HG03280 (cell line): ENCODE results near the gene TAGLN3.
A peak's percentile ranks its signal among the peaks of the same experiment; 100 is the strongest.

Source experiments
- ATAC-seq: cut with Tn5 transposase; IDR thresholded peaks from one replicate; pipeline ENCODE4 v1.9.1; 2021; ENCODE audit warnings: mild to moderate bottlenecking, moderate library complexity; ENCODE audit not compliant: unreplicated experiment

Gene TAGLN3

DNA sequence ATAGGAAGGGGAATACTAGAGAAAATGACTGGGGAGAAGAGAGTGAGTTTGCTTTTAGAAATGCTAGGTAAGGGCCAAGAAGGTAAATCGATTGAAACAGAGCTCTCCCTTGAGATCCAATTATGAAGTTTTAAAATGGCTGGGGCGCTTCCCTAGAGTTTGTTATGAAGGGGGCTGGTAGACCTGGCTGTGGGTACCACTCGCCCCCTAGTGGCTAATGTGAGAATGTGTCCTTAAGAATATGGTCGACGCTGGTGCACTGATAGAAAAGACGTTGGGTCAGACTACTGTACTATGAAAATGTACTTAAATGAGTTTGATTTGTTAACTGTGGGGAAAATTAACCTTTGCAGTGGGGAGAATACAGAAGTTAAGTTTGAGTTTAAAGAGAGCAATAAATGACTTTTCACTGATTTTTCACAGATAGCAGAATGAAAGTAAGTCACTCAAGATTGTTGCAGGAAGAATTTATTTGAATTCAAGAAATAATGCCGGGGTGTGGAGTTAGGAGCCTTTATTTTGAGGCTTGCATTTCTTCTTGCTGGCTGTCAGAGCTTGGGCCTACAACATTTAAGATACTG, 45.0 kb downstream of the TAGLN3 start:
- peak; percentile 93 for ATAC-seq

DNA sequence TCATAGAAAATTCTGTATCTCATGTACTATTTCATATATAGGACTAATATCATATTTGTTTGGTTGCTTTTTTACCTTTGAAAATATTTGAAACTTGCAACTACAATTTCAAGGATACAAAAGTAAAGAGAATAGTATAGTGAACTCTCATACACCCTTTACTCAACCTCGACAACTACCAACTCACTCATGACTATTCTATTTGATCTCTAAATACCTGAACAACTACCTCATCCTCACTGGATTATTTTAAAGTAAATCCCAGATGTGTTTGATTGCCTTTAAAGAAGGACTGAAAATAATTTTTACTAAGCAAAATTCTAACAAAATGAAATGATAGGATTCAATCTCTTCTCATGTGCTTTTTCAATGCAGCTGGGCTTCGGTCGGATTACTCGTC, 47.9 kb downstream of the TAGLN3 start:
- ATAC-seq: no peak

DNA sequence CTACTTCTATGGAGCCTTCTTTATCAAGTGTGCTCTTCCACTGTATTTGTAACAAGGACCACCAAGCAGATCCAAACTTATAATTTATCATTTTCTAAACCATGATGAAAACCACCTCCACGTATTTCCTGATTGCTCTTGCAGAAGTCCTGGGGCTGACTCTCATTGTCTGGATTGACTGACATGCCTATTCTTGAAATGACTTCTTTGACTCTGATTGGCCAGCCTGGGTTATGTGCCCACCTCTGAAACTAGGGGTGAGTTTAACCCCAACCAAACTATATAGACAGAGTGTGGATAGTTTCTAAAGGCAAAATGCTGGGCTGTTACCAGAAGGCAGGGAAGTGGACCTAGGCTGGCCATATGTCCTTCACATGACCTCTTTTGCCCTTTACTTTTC, 48.5 kb downstream of the TAGLN3 start:
- ATAC-seq: no peak

DNA sequence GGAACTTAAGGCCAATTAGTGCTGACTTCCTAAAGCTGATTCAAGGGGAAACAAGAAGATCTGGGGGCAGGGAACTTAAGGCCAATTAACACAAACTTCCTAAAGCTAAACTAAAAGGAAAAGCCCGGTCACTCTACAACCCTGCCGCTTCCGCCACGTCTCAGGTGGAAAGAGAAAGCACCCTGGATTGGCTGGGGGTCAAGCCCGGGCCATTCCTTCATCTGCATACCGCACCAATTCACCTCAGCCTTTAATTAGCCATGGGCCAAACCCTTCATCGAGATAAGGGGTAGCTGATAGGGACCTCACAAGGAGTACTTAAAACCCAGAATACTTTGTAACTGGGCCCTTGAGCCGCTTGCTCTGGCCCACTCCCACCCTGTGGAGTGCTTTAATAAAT, 50.2 kb downstream of the TAGLN3 start:
- no peak for ATAC-seq

DNA sequence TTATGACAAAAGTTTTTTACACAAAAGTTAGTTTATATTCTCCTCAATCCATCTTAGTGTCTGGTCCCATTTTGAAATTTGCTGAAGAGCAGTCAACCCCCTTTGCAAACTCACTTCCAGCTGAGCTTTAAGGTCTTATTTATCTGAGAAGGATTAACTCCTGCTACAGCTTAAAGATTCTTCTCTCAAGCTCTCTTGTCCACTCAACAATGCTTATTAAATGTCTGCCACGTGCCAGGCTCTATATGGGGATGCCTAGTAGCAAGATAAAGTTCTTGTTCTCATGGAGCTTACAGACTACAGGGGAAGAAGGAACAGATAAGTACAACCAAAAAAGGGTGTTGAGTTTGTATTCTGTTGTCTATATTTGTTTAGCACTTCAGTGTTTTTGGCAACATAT, 54.5 kb downstream of the TAGLN3 start:
- ATAC-seq: no peak

DNA sequence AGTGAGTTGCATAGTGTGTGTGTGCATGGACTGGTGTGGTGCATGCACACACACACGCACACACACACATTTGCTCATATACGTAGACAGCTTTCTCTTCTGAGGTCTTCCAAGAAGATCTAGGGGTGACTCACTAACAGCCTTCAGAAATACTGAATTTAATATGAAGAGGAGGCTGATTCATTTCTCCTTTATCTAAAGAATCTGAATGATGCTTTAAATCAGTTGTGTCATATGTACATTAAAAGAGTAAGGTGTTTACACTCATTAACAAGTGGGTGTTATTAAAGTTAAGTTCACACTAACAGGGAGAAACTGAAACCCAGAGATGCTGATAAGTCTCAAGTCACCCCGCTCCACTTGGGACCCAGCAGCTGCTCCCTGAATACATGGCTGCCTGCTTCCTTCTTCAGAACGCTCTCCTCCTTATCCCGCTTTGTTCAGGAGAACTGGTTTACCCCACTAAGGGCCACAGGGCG, 57.8 kb downstream of the TAGLN3 start:
- ATAC-seq: no peak

DNA sequence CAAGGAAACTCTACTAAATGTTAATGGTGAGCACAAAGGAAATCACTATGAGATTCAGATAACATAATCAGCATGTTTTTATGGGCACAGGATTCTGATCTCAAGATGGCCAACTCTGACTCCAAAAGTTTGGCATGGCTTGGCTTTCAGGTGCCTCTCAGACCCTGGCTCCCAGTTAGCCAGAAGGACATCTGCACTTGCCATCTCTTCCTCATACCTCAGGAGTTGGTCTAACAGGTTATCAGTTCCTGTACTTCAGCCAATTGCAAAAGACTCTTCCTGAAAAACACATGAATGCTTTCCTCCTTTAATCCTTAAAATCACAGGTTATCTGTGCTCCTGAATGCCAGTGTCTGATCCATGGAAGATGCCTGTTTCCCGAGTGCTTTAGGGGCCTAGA, 60.8 kb downstream of the TAGLN3 start:
- no peak for ATAC-seq

DNA sequence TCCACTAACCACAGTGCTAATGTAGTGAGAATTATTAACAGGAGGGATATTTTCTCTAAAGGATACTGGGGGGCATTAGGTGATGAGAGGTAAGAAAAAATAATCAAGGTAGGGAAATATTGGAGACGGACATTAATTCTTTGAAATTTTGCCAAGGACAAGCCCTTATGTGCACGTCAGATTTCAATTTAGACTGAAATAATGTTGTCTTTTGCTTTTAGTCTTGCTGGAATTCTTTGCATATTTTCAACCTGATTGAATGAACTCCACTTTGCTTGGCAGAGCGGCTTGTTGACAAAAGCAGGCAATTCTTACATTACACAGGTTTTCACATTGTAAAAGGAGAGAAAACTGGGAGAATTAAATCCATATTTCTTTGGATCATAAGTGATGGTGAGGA, 62.4 kb downstream of the TAGLN3 start:
- no peak for ATAC-seq
